Activated CD8-positive, alpha-beta memory T cell treated with anti-CD3 and anti-CD28 coated beads, Interleukin-2, amount 50 U/mL, for 24 hours (primary cell): ENCODE results near the gene SYTL4.

ENCODE experiments used
- DNase-seq: peaks from one replicate; pipeline ENCODE4 v3.0.0-alpha.2; 2020; ENCODE audit errors: extremely low read depth

SYTL4 gene

GRCh38 chrX:100695302-100695701 lies 36.6 kb downstream of the SYTL4 start:
- no peak for DNase-seq

- no peak for DNase-seq
Observed at GRCh38 chrX:100687546-100687945, 44.4 kb downstream of the SYTL4 start.

GRCh38 chrX:100687128-100687527 lies 44.8 kb downstream of the SYTL4 start:
- DNase-seq, result no peak

GRCh38 chrX:100685997-100686305 lies 46.0 kb downstream of the SYTL4 start:
- no peak for DNase-seq

GRCh38 chrX:100685284-100685996 lies 46.5 kb downstream of the SYTL4 start:
- DNase-seq, result peak; percentile 12

GRCh38 chrX:100682939-100683338 lies 49.0 kb downstream of the SYTL4 start:
- DNase-seq, result no peak

- DNase-seq, result no peak
Observed at GRCh38 chrX:100681599-100681998, 50.3 kb downstream of the SYTL4 start.

GRCh38 chrX:100680756-100681155 lies 51.2 kb downstream of the SYTL4 start:
- no peak for DNase-seq

GRCh38 chrX:100677611-100678181 lies 54.2 kb downstream of the SYTL4 start:
- DNase-seq, result no peak

GRCh38 chrX:100674705-100675104 lies 57.2 kb downstream of the SYTL4 start:
- DNase-seq, result no peak

GRCh38 chrX:100673397-100673953 lies 58.4 kb downstream of the SYTL4 start:
- no peak for DNase-seq

GRCh38 chrX:100672966-100673365 lies 59.0 kb downstream of the SYTL4 start:
- DNase-seq, result no peak

- no peak for DNase-seq
Observed at GRCh38 chrX:100663642-100664041, 68.3 kb downstream of the SYTL4 start.

- no peak for DNase-seq
Observed at GRCh38 chrX:100662796-100663195, 69.1 kb downstream of the SYTL4 start.

- no peak for DNase-seq
Observed at GRCh38 chrX:100662170-100662569, 69.8 kb downstream of the SYTL4 start.

- DNase-seq, result no peak
Observed at GRCh38 chrX:100659431-100660137, 72.3 kb downstream of the SYTL4 start.

GRCh38 chrX:100658941-100659381 lies 73.0 kb downstream of the SYTL4 start:
- no peak for DNase-seq

- no peak for DNase-seq
Observed at GRCh38 chrX:100654261-100654660, 77.7 kb downstream of the SYTL4 start.

GRCh38 chrX:100652266-100652665 lies 79.7 kb downstream of the SYTL4 start:
- DNase-seq, result no peak

- DNase-seq, result no peak
Observed at GRCh38 chrX:100650841-100651240, 81.1 kb downstream of the SYTL4 start.

- DNase-seq, result no peak
Observed at GRCh38 chrX:100649550-100650356, 82.2 kb downstream of the SYTL4 start.
